ENCODE results near the gene CLDN4. TPM values are rescaled to one million over a fixed set of nuclear protein-coding genes. Genes with fewer than 3 reads are reported as not detected.

Gene CLDN4
- total RNA-seq, 2 donors from 2014 or later: 0.41 TPM; not detected in 1

DNA sequence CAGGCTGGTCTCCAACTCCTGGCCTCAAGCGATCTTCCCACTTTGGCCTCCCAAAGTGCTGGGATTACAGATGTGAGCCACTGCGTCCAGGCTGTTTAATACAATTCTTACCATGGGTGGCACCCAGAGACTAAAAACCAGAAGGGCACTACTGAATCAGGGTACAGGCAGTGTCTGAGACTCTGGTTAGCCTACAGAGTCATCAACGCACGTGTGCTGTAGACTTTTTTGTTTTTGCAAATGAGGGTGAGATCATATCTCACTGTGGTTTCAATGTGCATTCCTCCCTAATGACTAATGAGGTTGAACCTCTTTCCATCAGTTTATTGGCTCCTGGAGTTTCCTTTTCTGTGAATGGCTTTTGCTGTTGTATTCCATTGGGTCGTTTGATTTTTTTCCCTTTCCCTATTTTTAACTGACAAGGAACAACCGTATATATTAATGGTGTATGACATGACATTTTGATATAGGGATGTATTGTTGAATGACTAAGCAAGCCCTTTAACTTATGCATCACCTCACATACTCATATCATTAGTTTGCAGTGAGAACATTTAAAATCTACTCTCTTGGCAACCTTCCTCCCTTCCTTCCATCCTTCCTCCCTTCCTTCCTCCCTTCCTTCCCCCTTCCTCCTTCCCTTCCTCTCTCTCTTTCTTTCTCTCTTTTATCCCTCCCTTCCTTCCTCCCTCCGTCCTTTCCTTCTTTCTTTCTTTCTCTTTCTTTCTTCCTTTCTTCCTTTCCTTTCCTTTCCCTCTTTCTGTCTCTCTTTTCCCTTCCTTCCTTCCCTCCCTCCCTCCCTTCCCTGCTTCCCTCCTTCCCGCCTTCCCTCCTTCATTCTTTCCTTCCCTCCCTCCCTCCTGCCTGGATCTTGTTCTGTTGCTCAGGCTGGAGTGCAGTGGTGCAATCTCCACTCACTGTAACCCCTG lies 20.9 kb downstream of the CLDN4 start:
- TF ChIP-seq, protein P1, sequence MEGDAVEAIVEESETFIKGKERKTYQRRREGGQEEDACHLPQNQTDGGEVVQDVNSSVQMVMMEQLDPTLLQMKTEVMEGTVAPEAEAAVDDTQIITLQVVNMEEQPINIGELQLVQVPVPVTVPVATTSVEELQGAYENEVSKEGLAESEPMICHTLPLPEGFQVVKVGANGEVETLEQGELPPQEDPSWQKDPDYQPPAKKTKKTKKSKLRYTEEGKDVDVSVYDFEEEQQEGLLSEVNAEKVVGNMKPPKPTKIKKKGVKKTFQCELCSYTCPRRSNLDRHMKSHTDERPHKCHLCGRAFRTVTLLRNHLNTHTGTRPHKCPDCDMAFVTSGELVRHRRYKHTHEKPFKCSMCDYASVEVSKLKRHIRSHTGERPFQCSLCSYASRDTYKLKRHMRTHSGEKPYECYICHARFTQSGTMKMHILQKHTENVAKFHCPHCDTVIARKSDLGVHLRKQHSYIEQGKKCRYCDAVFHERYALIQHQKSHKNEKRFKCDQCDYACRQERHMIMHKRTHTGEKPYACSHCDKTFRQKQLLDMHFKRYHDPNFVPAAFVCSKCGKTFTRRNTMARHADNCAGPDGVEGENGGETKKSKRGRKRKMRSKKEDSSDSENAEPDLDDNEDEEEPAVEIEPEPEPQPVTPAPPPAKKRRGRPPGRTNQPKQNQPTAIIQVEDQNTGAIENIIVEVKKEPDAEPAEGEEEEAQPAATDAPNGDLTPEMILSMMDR (IDR thresholded peaks at IDR 0.05): no peak
- Histone ChIP-seq H3K27ac (peak overlapping the region; percentile 61 to 78), H3K4me3 (no peak overlapping the region), H3K36me3 (no peaks in the 10 kb centered on the region), H3K4me1 (peaks cover 0 to 26% of the 10 kb centered on the region in 2 donors), H3K9me3 (no peaks in the 10 kb centered on the region), H3K27me3 (no peaks in the 10 kb centered on the region)
- DNase-seq (ENCODE audit: low spot score): no peak

DNA sequence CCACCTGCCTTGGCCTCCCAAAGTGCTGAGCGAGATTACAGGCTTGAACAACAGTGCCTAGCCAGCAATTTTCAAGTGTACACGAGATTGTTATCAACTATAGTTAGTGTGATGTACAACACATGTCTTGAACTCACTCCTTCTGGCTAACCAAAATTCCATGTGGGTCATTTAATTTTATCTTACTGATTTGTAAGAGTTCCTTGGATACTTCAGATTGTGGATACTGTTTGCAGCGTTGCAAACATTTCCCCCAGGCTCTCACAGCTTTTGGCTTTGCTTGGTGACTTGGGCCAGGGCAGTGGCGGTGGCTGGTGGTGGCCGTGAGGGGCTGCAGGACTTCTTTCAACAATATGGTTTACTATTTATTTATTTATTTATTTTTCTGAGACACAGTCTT lies 21.7 kb downstream of the CLDN4 start:
- no peak overlapping the region for H3K4me3 ChIP-seq
- H3K9me3 ChIP-seq: no peaks in the 10 kb centered on the region
- no peaks in the 10 kb centered on the region for H3K36me3 ChIP-seq
- no peak for DNase-seq (ENCODE audit: low spot score)
- H3K27me3 ChIP-seq: no peaks in the 10 kb centered on the region
- TF ChIP-seq, protein P1 (IDR thresholded peaks at IDR 0.05): no peak
- H3K27ac ChIP-seq: no peak overlapping the region
- H3K4me1 ChIP-seq: peaks cover 0 to 26% of the 10 kb centered on the region in 2 donors

DNA sequence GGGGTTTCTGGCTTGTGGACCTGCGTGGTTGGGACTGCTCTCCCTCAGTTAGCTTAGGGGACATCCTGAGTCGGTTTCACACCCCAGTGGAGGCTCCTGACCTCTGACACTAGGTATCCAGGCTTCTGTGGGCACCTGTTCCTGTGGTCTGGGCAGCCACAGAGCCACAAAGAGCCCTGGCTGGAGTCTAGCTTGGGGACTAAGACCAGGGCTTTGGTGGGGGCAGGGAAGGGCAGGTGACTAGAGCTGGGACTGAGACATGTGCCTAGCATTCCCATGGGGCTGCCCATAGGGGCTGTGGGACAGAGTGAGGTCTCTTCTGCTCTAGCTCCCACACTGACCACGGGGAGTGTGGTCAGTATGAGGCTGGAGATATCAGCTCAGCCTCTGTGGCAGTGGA lies 26.1 kb downstream of the CLDN4 start:
- no peaks in the 10 kb centered on the region for H3K27me3 ChIP-seq
- no peak for DNase-seq (ENCODE audit: low spot score)
- no peak overlapping the region for H3K27ac ChIP-seq
- H3K9me3 ChIP-seq: no peaks in the 10 kb centered on the region
- no peaks in the 10 kb centered on the region for H3K36me3 ChIP-seq
- TF ChIP-seq, protein P1 (IDR thresholded peaks at IDR 0.05): no peak
- H3K4me1 ChIP-seq: peaks cover 0 to 10% of the 10 kb centered on the region in 2 donors
- no peak overlapping the region for H3K4me3 ChIP-seq

DNA sequence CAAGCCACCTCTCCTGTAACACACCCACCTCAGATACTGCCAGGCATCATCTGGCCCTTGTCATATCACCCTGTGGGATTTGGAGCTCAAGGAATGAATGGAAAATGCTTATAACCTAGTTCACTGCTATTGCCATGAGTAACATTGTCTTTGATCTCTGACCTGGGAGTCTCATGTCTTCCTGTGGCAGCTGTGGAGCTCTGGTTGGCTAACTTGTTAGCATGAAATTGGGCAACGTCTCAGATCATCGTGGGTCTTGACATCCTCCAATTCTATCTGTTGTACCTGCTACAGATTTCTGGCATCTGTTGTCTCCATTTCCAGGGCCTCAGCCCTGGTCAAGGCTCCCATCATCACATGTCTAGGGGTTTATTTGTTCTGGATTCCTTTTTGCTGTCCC lies 28.0 kb downstream of the CLDN4 start:
- TF ChIP-seq, protein P1 (IDR thresholded peaks at IDR 0.05): no peak
- DNase-seq (ENCODE audit: low spot score): no peak

DNA sequence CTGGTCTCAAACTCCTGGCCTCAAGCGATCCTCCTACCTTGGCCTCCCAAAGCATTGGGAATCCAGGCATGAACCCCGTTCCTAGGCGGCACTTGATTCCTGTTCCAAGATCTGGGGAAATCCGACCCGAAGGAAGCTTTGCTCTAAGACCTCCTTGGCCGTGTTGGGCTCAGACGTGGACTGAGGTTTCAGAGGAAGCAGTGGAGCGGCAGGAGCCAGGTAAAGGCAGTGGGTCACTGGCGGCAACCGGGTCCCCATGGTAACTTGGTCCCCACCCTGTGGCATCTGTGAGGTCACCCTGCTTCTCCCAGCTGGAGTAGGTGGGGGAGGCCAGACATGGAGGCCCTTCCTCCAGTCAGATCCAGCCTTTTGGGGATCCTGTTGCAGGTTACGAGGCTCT lies 30.1 kb downstream of the CLDN4 start, which contains the start of gene TMEM270:
TMEM270 (plus strand) TSS at position 301 of the 400 bp plus-strand sequence; CDS start at position 337, 36 bp downstream.
- TF ChIP-seq, protein P1 (IDR thresholded peaks at IDR 0.05): no peak
- DNase-seq (ENCODE audit: low spot score): no peak
- H3K4me3 ChIP-seq: no peak within 1 kb of the TSS

More for the DNA sequence above, 28.0 kb downstream of the CLDN4 start:
- Histone ChIP-seq H3K4me3 (no peak overlapping the region), H3K4me1 (peaks cover 0 to 10% of the 10 kb centered on the region in 2 donors), H3K27ac (no peak overlapping the region), H3K27me3 (no peaks in the 10 kb centered on the region), H3K9me3 (no peaks in the 10 kb centered on the region), H3K36me3 (no peaks in the 10 kb centered on the region)

More for the DNA sequence above, 30.1 kb downstream of the CLDN4 start, which contains the start of gene TMEM270:
- H3K36me3 ChIP-seq: no peaks in the 10 kb centered on the region
- H3K27ac ChIP-seq: no peak within 1 kb of the TSS
- H3K27me3 ChIP-seq: no peaks in the 10 kb centered on the region
- H3K9me3 ChIP-seq: no peaks in the 10 kb centered on the region
- H3K4me1 ChIP-seq: peaks cover 0 to 2% of the 10 kb centered on the region in 2 donors

Measured in right atrium auricular region (tissue), 2 donors.